ENCODE results near the gene PPP1R16B.
A peak's percentile ranks its signal among the peaks of the same experiment; 100 is the strongest.

The PPP1R16B gene

GRCh38 chr20:38896009-38896594 lies 90.6 kb downstream of the PPP1R16B start:
- DNase-seq (ENCODE audit: low read depth) = no peak

GRCh38 chr20:38897267-38897666 lies 91.8 kb downstream of the PPP1R16B start:
- no peak for DNase-seq (ENCODE audit: low read depth)

- no peak for DNase-seq (ENCODE audit: low read depth)
Observed at GRCh38 chr20:38900606-38901005, 95.1 kb downstream of the PPP1R16B start.

- no peak for DNase-seq (ENCODE audit: low read depth)
Observed at GRCh38 chr20:38902601-38903000, 97.1 kb downstream of the PPP1R16B start.

GRCh38 chr20:38903335-38903734 lies 97.8 kb downstream of the PPP1R16B start:
- DNase-seq (ENCODE audit: low read depth) = no peak

GRCh38 chr20:38905375-38905774 lies 99.9 kb downstream of the PPP1R16B start:
- DNase-seq (ENCODE audit: low read depth) = no peak

- no peak for DNase-seq (ENCODE audit: low read depth)
Observed at GRCh38 chr20:38907918-38908677, 102.6 kb downstream of the PPP1R16B start.

- no peak for DNase-seq (ENCODE audit: low read depth)
Observed at GRCh38 chr20:38915355-38915754, 109.9 kb downstream of the PPP1R16B start.

GRCh38 chr20:38917657-38918056 lies 112.2 kb downstream of the PPP1R16B start:
- no peak for DNase-seq (ENCODE audit: low read depth)

- no peak for DNase-seq (ENCODE audit: low read depth)
Observed at GRCh38 chr20:38918172-38918571, 112.7 kb downstream of the PPP1R16B start.

GRCh38 chr20:38919683-38920082 lies 114.2 kb downstream of the PPP1R16B start:
- no peak for DNase-seq (ENCODE audit: low read depth)

GRCh38 chr20:38920411-38920810 lies 114.9 kb downstream of the PPP1R16B start:
- no peak for DNase-seq (ENCODE audit: low read depth)

GRCh38 chr20:38920851-38921250 lies 115.4 kb downstream of the PPP1R16B start:
- no peak for DNase-seq (ENCODE audit: low read depth)

GRCh38 chr20:38924718-38925117 lies 119.2 kb downstream of the PPP1R16B start:
- no peak for DNase-seq (ENCODE audit: low read depth)

- DNase-seq (ENCODE audit: low read depth) = peak; percentile 80
Observed at GRCh38 chr20:38926142-38926933, 120.8 kb downstream of the PPP1R16B start, which contains the start of gene FAM83D. TSS of gene FAM83D (plus strand) at chr20:38926417. CDS start at chr20:38926443, 26 bp downstream.

GRCh38 chr20:38926934-38927616 lies 121.6 kb downstream of the PPP1R16B start:
- no peak for DNase-seq (ENCODE audit: low read depth)

- DNase-seq (ENCODE audit: low read depth) = no peak
Observed at GRCh38 chr20:38927902-38928578, 122.5 kb downstream of the PPP1R16B start.

- DNase-seq (ENCODE audit: low read depth) = no peak
Observed at GRCh38 chr20:38930242-38930569, 124.7 kb downstream of the PPP1R16B start.

GRCh38 chr20:38931984-38932383 lies 126.5 kb downstream of the PPP1R16B start:
- no peak for DNase-seq (ENCODE audit: low read depth)

GRCh38 chr20:38932457-38933120 lies 127.1 kb downstream of the PPP1R16B start:
- DNase-seq (ENCODE audit: low read depth) = no peak

GRCh38 chr20:38934530-38934929 lies 129.0 kb downstream of the PPP1R16B start:
- DNase-seq (ENCODE audit: low read depth) = no peak
